Measurements from ENCODE around the gene SLITRK4.

Gene SLITRK4, protein sequence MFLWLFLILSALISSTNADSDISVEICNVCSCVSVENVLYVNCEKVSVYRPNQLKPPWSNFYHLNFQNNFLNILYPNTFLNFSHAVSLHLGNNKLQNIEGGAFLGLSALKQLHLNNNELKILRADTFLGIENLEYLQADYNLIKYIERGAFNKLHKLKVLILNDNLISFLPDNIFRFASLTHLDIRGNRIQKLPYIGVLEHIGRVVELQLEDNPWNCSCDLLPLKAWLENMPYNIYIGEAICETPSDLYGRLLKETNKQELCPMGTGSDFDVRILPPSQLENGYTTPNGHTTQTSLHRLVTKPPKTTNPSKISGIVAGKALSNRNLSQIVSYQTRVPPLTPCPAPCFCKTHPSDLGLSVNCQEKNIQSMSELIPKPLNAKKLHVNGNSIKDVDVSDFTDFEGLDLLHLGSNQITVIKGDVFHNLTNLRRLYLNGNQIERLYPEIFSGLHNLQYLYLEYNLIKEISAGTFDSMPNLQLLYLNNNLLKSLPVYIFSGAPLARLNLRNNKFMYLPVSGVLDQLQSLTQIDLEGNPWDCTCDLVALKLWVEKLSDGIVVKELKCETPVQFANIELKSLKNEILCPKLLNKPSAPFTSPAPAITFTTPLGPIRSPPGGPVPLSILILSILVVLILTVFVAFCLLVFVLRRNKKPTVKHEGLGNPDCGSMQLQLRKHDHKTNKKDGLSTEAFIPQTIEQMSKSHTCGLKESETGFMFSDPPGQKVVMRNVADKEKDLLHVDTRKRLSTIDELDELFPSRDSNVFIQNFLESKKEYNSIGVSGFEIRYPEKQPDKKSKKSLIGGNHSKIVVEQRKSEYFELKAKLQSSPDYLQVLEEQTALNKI

GRCh38 chrX:143635915-143636314 lies at the start of gene SLITRK4:
Gene SLITRK4 (minus strand): TSS chrX:143636101. CDS start chrX:143631108, 4,993 bp downstream.
- no peak for DNase-seq

DNA sequence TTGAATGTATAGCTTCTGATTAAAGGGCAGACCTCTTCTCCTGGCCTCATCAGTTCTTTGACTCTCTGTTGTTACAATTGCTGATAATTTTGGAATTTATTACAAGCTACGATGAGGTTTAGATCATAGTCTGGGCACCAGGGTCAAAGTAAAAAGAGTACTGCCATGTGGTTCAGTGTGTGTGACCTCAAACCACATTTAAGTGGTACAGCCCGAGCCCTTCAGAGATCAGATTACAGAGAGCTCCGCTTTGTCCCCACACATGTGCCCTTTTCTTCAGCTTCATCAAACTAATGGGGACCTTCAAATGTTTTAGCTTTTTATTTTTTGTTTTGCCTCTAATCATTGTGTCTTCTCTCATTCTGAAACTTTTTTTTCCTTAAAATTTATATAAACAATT lies 47.6 kb upstream of the SLITRK4 start:
- DNase-seq = no peak

GRCh38 chrX:143674926-143675325 lies 39.0 kb upstream of the SLITRK4 start:
- no peak for DNase-seq

- no peak for DNase-seq
Observed at GRCh38 chrX:143669395-143669794, 33.5 kb upstream of the SLITRK4 start.

- no peak for DNase-seq
Observed at GRCh38 chrX:143664302-143664701, 28.4 kb upstream of the SLITRK4 start.

- no peak for DNase-seq
Observed at GRCh38 chrX:143663755-143664154, 27.9 kb upstream of the SLITRK4 start.

GRCh38 chrX:143661286-143661685 lies 25.4 kb upstream of the SLITRK4 start:
- DNase-seq = no peak

DNA sequence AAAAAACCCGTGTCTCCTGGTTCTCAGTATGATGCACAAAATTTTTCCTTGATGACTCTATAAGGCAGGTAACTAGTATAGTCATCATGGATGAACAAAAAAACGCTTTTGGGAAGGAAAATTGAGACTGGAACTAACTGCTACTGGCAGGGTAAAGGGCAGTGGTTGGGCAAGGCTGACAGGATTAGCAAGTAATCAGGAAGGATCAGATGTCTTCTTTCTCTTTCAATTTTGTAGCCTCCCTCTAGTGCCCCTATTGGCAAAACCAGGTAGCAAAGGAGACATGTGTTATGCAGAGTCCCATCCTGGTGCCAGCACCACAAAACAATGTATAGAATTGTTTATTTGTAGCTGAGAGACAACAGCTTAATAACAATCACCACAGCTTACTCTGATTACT lies 12.8 kb upstream of the SLITRK4 start:
- no peak for DNase-seq

GRCh38 chrX:143642426-143642825 lies 6.5 kb upstream of the SLITRK4 start:
- no peak for DNase-seq

DNA sequence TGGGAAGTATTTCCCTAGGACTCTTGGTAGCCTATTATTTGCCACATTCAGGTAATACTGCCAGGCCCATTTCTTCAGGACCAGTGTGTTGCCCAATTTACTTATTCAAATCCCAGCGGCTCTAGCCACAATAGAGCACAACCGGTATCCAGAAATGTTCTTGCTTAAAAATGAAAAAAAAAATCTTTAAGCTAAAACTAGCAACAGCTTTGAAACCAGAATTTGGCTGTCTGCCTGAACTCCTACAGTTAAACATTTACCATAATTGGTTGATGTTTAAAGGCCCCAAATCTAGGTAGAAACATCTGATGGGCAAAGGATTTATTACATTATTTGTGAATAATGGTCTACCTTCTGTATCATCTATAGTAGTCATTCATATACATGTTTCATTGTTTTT lies 930 bp upstream of the SLITRK4 start:
- no peak for DNase-seq

GRCh38 chrX:143634663-143635455 lies 1.0 kb downstream of the SLITRK4 start:
- DNase-seq = no peak

DNA sequence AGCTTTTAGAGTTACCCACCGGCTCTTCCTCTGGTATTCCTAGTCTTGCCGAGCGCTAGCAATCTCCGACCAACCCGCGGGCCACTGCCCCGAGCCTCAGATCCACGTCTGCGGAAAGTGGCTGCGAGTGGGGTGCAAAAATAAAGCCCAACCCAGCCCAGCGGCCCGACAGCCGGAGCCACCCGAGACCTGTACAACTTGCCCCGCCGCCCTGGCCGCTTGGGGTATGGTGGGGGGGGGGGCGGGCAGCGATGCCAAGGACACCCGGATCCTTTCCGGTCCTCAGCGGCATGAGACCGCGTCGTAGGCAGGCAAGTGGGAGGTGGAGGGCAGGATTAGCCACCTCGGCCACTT lies 1.6 kb downstream of the SLITRK4 start:
- DNase-seq = no peak

DNA sequence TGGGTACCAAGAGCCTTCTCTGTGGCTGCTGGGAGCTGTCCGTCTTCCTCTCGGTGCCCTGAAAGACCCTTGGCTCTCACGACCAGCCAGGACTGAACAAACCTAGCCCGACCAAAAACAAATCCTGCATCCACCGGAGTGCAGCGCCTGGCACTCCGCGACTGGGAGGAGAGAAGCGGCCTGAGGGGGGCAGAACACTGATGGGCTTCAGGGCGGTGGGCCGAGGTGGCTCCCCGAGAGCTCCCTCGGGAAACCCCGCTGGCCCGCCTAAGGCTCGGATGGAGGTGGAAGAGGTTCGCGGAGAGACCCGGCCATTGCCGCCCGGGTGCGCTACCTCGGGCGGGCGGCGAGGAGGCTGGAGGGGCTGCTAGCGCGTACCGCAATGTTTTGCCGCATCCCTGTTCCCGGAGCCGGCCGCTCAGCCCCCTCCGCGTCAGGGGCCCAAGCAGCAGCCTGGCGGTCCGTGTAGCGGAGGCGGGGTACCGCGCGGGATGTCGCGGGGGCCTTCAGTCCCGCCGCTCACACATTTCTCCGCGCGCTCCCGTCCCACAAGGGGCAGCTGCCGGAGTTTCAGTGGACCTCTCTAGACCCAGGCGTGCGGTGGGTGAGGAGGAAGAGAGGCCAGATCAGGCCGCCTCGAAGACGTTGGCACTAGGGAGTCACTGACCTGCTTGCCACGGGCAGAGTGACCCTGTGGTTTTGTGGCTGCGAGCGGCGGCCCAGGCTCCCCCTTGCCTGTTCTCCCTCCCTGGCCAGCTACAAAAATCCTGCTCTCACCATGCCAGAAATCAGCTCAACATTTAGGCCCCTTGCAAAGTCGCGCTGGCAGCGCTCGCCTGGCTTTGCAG lies 2.2 kb downstream of the SLITRK4 start:
- DNase-seq = no peak

DNA sequence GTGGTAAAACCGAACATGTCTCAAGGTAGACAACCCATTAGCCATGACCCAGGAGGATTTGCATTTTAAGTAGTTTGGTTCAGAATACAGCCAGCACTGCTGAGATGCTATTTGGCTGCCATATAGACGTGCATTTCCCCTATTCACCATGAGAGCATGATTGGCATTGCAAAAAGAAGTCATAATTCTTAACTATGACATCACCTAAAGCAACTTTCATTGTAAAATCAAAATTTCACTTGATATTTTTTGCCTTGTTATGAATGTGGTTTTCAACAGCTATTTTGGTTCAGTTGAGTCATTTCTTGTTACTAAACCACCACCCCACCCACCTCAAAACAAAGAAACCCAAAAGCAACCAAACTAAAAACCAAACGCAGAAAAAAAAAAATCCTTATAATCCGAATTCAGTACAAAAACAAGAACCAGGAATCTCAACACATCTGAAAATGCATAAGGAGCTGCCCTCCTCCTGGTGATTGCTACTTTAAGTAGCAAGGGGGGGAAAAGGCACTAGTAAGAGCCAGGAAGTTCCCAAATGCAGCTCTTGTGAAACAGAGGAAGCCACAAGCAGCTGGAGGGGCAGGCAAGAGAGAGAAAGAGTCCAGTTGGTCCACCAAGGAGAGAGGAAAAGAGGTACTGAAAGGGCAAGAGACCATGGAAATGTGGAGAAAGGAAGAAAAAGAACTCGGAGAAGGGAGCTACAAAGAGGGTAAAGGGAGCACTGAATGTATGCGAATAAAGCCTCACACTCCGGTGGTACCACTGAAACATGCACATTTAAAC lies 3.1 kb downstream of the SLITRK4 start:
- DNase-seq = no peak

GRCh38 chrX:143623657-143624056 lies 12.2 kb downstream of the SLITRK4 start:
- no peak for DNase-seq

- DNase-seq = no peak
Observed at GRCh38 chrX:143621276-143621675, 14.6 kb downstream of the SLITRK4 start.

- no peak for DNase-seq
Observed at GRCh38 chrX:143615851-143616250, 20.1 kb downstream of the SLITRK4 start.

DNA sequence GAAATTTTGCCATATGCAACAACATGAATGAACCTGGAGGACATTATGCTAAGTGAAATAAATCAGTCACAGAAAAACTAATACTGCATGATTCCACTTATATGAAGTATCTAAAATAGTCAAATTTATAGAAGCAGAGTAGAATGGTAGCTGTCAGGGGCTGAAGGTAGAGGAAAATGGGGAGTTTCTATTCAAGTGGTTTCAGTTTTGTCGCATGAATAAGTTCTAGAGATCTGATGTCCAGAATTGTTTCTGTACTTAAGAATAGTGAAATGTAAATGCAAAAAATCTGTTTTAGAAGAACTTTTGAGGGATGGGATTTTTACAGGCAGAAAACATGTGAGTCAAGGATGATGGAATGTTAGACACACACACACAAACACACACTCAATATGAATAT lies 34.1 kb downstream of the SLITRK4 start:
- DNase-seq = no peak

DNA sequence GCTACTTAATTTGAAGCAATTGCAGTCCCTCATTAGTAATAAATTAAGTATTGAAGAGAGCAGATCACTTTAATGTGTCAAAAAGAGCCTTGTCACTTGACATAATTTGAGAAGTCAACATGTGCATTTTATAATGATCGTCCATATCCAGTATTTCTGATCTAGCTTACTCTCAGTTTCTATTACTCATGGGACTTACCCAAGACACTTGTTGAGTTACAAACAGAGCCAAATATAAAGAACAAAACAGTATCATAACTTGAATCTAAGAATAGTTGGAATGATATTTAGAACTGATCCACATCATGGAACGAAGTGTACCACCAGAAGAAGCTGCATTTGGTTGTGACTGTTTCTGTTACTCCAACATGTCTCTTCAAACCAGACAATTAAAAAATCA lies 54.7 kb downstream of the SLITRK4 start:
- DNase-seq = no peak

DNA sequence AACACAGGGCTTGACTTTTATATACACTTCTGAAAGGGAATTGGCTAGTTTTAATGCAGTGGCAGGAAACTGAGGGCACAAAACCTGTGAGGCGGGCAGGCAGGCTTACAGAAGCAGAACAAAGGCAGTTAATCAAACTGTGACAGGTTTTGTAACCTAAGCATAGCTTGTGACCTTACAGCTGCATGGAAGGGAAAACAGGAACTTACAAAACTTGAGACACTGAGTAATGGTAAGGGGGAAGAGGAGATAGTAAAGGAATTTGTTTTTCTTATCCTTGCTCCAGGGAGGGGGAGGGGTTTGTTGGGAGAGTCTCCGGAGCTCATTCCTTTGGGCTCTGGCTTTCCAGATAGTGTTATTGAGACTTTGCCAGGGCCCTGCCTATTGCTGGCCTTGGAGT lies 55.6 kb downstream of the SLITRK4 start:
- no peak for DNase-seq

Data from NCI-H510A (cell line).